Nucleus accumbens (tissue), 56 donors: Measurements from ENCODE around the gene AARS1.
"Not testable (repeated sequence)": the region's sequence is repeated elsewhere in the genome, so short reads cannot be mapped to it uniquely, and the experiment has no call there.

Experiments used
- DNase-seq, 56 donors: peaks; one replicate each; lab custom pipeline; 2025; lab: John Stamatoyannopoulos, UW

AARS1 gene

DNA sequence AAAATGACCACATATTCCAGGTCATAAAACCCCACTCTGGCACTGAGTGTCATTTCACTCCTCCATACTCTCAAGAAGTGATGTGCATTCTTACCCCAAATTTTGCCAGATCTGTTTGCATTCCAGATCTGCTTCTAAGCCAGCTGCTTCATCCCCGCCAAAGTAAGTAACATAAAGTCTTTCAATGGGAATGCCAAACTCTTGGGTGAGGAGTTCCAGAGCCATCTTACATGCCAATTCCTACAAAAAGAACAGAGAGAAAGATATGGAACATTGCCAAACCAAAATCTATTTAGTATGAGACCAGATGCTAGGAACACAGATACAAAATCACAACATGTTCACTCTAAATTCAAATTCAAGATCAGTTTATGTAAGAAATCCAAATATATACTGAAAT is 12.9 kb downstream of the AARS1 start:
- DNase-seq, result no peak

DNA sequence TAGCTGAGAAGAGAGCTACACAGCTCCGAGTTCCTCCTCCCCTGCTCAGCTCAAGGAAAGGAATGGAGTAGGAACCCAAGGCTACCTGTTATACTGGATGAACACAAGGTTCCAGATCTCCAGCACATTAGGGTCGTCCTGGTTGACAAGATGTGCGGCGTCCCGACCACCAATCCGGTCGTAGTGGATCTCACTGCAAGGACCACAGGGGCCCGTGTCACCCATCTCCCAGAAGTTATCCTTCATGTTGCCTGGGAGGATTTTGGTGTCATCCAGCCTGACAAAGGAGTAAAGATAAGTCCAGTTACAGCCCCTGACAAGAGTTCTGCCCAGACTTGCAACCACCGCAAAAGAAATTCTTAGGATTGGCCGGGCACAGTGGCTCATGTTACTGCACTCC is 17.6 kb downstream of the AARS1 start:
- no peak for DNase-seq

DNA sequence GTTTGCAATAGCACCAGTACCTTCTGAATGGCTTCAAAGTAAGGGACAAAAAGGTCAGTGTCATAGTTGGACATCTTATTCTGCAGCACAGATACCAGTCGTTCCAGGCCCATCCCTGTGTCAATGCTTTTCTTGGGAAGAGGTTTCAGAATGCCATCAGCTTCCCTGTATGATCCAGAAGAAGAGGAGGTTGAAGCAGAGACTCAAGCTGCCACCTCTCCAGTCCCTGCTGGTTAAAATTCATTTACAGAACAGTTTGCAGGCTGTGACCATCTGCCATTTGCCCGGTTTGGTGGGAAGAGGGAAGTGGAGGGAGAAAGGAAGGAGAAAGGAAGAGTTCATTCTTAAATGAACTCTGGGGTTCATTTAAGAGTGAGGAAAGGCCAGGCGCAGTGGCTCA is 19.1 kb downstream of the AARS1 start:
- DNase-seq, result no peak

DNA sequence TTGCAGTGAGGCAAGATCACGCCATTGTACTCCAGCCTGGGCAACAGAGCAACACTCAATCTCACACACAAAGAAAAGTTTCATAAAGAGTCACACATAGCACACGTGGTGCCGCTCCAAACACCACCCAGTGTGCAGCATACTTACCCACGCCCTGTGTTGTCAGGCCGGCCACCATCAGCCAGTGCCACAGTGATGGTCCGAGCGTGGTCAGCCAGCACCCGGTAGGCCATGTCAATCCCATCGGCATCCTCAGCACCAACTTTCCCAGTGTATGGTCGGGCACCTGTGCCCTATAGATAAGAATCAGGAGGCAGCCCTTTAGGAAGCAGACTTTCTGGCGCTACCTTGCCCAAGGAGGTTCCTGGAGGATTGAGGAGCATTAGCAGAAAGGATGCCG is 19.8 kb downstream of the AARS1 start:
- no peak for DNase-seq

DNA sequence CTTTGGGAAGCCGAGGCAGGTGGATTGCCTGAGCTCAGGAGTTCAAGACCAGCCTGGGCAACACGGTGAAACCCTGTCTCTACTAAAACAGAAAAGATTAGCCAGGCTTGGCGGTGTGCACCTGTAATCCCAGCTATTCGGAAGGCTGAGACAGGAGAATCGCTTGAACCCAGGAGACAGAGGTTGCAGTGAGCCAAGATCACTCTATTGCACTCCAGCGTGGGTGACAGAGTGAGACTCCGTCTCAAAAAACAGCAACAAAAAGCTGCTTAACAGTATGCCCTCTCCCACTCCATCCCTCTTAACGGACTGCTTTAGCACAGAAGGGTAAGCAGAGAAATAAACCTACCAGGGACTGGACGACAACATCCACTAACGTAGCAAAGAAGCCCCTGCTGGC is 21.4 kb downstream of the AARS1 start:
- not testable (repeated sequence) for DNase-seq

DNA sequence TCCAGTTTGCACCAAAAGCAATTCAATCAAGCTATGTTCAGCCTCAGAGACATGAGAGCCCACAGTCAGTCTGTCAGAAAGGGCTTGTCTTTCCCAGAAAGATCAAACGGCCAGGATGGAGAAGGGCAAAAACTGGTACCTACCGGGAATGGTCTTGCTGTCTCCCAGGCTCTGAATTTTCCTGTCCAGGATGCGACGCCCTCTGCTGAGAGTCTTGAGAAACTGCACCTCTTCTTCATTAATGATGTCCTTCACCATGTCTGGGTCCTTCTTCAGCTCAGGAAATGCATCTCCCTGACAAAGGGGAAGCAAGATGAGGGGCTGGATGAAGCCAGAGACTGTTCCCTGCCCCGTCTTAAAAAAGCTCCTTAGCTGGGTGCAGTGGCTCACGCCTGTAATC is 21.8 kb downstream of the AARS1 start:
- DNase-seq, result peak in 8 of 56 donors; percentile 3 to 28 (median 6)

DNA sequence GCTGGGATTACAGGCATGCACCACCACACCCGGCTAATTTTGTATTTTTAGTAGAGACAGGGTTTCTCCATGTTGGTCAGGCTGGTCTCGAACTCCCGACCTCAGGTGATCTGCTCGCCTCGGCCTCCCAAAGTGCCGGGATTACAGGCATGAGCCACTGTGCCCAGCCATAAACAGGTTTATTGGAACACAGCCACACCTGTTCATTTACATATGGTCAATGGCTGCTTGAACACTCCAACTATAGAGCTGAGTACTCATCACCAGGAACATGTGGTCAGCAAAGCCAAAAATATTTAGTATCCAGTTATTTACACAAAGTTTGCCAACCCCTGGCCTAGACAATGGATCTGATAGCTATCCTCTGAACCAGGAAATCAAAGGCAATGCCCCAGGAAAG is 29.4 kb downstream of the AARS1 start:
- DNase-seq, result not testable (repeated sequence)

DNA sequence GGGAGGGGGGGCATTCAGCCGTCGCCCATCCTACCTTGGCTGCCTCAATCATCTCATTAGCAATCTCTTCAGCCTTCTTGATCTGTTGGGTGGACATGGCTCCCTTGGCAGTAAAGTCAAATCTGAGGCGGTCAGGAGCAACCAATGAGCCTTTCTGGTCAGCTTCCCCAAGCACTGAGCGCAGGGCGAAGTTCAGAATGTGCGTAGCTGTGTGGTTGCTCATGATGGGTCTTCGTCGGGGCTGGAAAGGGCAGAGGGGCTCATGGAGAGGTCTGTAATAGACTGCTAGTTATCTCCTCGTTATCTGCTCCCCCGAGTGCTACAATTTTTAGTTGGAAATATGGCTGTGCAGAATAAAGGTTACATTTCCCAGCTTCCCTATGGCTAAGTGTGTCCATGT is 30.4 kb downstream of the AARS1 start:
- no peak for DNase-seq

DNA sequence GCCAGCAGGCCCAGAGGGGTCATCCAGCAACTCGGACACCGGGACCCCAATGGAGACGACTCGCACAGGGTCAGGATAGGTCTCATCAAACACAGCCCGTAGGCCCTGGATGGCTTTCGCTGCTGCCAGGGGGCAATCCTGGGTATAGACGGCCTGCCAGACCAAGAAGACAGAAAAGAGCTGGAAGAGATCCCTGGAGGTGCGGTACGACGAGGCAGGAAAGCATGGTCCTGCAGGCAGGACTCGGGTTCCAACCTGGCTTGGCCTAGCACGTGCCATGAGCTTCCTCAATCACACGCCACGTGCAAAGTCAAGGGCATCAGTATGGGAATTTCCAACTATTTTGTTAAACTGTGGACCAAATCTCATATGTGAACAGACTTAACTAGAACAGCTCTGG is 31.2 kb downstream of the AARS1 start:
- no peak for DNase-seq

DNA sequence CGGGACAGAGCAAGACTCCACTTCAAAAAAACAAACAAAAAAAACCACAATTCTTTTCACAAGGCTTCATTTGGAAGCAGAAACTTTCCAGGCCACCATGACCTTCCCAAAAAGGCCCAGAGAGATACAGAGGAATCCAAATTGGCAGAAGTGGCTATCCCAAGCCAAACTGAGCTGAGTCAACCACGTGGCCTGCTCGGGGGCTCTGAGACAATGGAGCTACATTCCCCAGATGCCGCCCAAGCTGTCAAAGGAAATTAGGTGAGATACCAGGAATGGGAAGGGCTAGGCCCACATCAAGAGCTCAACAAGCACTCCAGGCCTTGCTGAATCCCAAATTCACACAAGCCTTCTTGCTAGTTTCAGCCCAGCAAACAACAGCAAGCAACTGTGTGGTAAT is 31.9 kb downstream of the AARS1 start:
- DNase-seq, result no peak

DNA sequence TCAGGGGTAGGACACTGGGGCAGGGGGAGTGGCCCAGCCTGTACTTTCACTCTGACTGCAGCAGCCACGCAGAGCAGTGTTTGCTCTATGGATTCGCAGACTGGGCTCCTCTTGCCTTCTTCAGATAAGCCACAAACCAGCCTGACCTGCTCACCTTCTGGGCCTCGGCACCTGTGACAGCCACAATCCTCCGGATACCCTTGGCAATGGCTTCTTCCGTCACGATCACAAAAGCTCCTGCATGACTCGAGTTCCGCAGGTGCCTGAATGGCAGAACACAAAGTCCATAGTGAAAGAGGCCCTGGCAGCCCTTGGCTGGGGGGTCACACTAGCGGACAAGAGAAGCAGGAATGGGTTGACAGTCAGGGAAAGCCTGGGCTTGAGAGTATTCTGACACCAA is 33.7 kb downstream of the AARS1 start:
- DNase-seq, result no peak

DNA sequence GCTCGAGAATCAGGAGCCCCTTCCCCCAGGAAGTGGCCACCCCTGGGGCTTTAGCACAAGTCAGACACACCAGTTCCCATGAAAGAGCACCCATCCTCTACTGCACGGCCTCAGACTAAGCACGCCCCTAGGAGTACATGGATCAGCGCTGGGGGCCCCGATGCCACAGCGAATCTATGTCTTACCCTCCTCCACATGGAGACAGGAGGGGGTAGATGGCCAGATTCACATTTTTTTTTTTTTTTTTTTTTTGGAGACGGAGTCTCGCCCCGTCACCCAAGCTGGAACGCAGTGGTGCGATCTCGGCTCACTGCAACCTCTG is 34.4 kb downstream of the AARS1 start:
- no peak for DNase-seq

DNA sequence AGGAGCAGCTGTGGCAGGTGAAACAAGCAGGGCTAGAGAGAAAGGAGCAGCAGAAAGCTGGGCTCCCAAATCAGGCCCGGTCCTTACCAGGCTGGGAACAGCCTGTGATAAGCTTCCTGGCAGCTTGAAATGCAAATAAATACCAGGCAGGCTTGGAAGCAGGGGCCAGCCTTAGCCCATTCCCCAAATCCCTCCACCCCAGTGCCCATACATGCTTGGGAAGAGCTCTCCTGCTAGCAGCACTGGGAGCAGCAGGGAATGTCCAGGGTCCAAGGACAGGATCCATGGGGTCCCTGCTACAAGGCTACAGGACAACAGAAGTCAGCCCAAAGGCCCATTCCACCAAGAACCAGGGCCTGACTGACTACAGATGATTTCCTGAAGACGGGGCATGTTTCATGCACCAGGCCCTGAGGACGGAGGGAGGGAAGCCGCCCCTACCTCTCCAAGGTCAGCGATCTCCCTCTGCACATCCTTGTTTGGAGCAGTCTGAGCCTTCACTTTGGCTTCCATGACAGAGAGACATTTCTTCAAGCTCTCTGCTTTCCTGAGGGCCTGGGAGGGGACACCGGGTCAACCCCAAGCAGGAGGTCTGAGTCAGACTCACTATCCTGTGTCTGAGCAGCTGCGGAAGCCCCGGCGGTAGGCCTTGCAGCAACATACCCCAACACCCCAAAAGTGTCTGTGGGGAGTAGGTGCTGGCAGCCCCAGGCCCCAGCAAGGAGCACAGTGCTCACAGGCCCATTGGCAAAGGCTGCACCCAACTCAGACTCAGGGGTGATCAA is 34.9 kb downstream of the AARS1 start:
- no peak for DNase-seq

DNA sequence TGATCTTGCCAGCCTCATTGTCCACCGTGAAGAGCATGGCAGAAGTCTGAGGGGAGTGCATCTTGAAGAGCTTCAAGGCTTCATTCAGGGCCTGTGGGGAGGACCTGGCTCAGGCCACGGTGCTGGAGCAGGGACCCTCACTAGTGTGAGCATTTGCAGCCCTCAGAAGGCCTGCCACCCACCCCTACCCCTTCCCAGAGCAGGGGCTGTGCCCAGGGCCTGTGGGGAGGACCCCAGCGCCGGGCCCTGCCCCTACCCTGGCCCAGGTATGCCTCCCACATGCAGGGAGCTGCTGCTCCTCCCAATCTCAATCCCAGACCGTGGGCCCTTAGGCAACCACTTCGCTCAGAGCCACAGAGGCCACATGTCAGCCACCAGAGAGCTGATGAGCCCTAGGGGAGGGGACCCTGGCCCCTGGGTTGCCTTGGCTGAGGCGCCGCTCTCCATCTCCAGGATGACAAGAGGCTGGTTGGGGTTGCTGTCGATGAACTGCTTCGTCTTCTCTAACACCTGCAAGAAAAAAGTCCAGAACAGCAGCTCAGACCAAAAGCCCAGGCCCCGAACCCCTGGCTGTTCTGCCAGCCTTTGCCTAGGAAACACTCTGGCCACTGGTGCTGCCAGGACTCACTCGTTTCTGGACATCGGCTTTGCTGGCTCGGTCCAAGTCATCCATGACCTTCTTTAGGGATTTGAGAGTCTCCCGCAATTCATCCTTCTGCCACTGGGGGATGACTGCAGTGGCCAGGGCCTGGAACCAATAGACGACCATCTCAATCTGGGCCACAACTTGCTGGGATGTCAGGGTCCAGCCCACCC is 35.8 kb downstream of the AARS1 start:
- DNase-seq, result peak in 2 of 56 donors; percentile 4 to 5

DNA sequence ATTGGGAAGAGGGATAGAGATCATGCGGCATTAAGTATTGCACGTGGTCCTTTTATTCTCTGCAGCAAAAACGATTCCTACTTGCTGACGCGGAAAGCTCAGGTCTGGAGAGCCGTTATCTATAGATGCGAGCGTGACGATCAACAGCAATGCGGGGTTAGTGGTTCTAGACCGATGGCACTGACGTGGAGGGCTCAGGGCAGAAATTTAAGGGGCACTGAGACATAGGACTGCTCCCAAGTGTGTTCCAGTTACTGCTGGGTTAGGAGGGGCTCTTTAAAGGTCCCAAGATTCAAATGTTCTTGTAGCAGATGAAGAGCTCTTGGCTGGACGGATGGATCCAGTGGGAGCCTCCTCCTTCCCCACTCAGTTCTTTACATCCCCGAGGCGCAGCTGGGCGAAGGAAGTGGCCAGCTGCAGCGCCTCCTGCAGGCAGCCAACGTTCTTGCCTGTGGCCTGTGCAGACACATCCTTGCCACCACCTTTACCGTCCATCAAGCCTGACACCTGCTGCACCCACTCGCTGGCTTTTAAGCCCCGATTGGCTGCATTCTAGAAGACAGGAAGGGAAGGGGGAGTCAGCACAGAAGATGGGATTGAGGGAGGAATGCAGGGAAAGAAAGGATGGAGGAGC is 36.8 kb downstream of the AARS1 start:
- DNase-seq, result no peak

DNA sequence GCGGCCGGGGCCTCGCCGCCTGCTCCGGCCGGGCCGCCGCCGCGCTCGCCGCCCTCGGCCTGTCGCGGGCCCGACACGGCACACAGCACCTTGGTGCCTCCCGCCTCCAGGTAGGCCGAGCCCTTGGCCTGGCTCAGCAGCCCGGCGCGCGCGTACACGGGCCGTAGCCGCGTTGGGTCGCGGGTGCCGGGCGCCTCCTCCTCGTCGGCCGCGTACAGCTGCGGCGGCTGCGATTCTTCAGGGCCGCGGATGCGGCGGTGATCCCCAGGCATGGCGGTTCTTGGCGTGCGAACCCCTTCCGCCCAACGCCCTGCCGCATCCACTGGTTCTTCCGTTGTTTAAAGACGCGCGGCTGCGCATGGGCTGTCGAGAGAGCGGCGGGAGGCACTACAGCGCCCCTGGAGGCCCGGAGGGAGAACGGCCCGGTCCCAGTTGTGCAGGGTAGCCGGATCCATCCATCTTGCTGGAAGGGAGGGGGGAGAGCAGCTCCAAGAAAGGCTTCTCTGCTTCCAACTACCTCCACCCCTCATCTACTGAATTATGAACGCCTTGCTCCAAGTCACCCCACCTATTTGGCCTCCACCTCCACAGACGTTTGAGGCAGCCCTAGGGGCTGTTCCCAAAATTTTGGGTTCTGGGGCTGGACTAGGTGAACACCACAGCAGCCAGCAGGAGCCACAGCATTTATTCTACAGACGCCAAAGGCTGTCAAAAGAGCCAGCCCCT is 37.5 kb downstream of the AARS1 start, which contains the start of gene EXOSC6:
Gene EXOSC6, minus strand, starts transcription at position 312 of the 726 bp plus-strand sequence. Its CDS starts 40 bp downstream, at position 272.
- DNase-seq, result peak; percentile 38 to 96 (median 85)

DNA sequence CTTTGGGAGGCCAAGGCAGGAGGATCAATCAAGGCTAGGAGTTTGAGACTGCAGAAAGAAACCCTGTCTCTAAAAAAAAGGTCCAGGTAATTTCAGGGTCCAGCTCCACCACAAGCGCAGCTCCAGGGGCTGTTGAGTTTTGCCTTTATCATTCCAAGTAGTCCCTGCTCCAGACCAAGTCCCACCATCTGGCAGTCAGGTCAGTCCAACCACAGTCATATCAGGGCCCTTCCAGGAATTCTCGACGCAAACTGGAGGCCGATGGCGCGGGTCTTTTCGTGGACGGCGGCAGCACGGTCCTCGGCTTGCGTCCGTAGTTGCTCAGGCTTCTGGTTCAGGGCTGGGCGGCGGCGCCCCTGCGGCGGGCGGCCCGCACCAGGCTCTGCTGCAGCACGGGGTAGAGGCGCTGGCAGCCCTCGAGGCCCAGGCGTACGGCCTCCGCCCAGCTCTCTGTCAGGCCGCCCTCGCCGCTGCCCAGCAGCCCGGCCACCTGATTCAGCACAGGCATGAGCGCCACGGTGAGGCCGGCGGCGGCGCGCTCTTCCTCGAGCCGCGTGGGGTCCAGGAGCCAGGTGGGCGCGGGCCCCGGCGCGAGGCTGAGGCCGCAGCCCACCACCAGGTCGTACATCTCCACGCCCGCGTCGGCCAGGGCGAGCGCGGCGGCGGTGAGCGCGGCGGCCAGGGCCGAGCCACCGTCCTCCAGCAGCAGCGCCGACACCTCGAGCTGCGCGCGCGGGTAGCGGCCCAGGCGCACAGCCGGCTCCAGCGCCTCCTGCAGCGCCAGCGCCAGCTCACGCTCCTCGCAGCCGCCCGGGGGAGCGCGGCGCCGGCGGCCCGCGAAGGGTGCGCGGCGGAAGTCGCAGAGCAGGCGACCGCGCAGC is 38.3 kb downstream of the AARS1 start:
- peak in 10 of 56 donors; percentile 9 to 64 (median 35) for DNase-seq

DNA sequence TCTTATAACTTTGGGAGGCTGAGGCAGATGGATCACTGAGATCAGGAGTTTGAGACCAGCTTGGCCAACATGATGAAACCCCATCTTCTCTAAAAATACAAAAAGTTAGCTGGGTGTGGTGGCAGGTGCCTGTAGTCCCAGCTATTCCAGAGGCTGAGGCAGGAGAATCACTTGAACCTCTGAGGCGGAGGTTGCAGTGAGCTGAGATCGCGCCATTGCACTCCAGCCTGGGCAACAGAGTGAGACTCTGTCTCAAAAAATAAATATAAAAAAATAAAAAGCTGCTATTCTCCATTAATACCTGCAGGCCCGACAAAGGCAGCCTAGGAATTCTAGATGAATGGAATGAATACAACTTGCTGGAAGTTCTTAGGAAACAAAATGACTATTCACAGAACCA is 39.6 kb downstream of the AARS1 start:
- DNase-seq, result not testable (repeated sequence)

DNA sequence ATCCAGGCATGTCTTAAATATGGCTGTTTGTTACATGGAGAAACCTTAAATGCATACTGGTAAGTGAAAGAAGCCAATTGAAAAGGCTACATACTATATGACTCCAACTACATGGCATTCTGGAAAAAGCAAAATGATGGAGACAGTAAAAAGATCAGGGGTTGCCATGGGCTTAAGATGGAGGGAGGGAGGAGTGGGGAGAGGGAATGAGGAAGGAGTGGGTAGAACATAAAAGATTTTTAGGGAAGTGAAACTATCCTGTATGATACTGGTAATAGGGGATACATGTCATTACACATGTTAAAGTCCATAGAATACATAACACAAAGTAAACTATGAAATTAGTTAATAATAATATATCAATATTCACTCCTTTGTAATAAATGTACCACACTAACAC is 50.5 kb downstream of the AARS1 start:
- DNase-seq, result not testable (repeated sequence)

DNA sequence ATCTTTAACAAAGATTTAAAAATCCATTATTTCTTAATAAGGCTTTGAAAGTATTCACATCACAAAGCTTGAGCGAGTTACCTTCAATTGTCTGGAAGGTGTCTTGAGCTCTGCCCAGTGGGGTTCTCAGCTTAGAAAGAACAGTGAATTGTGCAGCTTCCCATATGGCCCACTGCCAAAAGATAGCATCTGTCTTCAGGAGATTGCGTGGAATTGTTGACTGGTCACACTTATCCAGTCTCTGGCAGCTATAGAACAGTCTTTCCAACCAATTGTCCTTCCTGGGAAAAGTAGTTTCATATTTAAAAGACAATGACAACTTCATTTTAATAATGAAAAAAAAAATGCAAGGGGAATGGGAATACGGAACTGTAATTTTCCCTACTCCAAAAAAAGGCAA is 57.5 kb downstream of the AARS1 start:
- DNase-seq, result not testable (repeated sequence)
